Measurements from ENCODE around the gene GCAT.

GCAT gene

DNA sequence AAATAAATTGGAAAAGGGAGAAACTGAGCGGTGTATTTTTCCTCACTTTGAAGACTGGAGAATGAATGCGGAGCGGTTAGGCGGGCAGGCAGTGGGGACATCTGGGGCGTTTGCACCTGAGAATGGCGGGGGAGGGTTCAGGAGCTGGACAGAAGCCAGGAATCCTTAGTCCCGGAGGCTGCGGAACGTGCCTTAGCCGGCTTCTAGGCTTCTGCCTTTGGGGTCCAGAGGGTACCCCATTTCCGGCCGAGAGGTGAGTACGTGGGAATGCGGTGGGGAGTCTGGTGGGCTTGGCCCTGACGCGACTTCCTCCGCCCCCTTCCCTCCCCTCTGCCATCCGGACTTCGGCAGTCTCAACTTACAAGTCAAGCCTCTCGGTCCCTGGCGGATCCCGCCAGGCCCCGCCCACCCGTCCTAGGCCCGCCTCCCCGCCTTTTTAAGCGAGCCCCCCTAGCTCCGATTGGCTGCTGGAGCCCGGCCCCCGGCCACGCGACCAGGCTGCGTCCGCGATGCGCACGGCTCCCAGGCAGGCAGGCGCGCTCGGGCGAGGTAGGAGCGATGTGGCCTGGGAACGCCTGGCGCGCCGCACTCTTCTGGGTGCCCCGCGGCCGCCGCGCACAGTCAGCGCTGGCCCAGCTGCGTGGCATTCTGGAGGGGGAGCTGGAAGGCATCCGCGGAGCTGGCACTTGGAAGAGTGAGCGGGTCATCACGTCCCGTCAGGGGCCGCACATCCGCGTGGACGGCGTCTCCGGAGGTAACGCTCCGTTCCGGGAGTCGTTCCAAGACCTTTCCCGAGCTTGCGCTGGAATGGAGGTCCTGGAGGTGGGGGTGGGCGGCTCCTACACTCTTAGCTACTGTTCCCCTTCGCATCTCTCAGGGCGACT, at the start of gene GCAT:
Gene GCAT (plus strand): TSS at position 525 of the 884 bp plus-strand sequence. CDS start 34 bp downstream, at position 559.
- DNase-seq (ENCODE audit: low spot score), result peak; percentile 94

DNA sequence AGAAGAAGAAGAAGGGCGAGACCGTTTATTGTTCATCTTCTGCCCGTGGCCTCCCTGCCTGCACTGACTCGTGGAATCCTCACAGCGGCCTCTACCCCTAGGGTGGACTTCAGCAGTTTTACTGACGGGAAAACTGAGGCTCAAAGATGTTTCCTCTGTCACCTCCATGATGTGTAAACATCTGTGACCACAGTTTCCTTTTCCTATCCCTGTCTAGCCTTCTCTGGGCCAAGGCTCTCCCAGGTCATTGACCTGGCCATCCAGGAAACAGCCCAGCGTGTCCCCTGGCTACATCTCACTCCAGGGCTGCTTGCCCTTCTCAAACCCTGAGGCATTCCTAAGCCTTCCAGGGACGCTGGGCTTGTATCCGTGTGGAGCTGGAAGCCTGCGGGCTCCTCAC, 49.0 kb upstream of the GCAT start:
- no peak for DNase-seq (ENCODE audit: low spot score)

DNA sequence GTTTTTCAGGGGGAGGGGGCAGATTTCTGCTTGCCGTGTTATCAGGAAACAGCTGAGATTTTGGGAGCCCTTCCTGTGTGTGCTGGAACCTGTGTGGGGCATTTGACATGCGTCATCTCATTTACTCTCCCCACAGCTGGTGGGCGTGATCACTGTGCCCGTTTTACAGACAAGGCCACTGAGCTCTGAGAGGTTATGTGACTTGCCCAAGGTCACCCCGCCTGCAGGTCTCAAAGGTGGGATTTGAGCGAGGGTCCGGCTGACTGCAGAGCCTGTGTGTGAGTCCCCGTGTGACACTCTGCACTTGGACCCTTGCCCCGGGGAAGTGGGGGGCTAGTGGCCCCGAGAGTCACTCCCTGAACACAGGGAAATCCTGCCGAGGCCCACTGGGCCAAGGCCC, 48.5 kb upstream of the GCAT start:
- DNase-seq (ENCODE audit: low spot score), result no peak

DNA sequence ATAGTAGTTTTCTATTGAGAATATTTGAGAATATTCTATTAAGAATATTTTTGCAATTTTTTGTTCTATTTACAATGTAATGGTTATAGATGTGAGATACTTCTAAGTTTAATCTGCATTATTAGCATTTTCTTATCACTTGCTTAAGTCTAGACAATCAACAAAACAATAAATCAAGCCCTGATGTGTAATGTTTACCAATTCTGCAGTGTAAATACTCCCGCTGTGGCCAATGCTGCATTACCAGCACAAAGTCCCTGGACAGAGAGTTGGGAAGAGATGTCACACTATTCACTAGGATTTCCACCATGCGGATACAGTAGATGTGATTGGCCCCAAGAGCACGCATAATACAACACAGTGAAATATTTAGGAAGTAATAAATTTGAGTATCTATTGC, 47.6 kb upstream of the GCAT start:
- DNase-seq (ENCODE audit: low spot score), result no peak

DNA sequence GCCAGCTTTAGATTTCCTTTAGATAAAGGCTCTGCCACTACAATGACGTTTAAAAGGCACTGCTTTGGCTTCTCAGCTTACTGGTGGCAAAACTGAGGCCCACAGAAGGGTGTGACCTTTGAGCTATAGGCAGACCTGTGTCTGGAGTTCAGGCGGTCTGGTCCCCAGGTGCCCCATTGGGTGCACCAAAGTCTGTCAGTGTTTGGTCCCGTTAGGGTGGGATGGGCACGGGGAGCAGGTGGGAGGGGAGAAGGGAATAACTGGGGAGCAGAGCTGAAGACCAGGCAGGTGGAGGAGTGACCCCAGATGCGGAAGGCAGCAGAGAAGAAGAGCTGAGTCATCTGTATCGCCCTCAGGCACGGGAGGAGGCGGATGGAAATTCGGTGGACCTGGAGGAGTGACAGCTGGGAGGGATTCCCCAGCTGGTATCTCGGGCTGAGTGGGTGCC, 45.3 kb upstream of the GCAT start:
- no peak for DNase-seq (ENCODE audit: low spot score)

DNA sequence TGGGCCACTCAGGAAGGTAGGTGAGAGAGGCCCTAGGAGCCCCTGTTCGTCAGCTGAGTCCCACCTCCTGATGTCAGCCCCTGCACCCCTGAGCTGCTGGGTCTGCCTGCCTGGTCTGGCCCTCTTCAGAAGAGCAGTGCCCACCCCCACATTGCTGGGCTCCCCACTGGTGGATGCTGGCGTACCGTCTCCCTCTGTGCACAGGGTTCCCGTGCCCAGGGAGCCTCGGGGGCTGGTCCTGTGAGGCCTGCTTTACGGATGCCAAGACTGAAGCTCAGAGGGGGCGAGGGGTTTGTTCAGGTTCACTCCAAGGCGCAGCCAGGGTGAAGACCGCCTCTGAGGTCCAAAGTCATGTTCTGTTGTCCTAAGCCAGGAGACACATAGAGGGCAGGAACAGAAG, 44.7 kb upstream of the GCAT start:
- no peak for DNase-seq (ENCODE audit: low spot score)

DNA sequence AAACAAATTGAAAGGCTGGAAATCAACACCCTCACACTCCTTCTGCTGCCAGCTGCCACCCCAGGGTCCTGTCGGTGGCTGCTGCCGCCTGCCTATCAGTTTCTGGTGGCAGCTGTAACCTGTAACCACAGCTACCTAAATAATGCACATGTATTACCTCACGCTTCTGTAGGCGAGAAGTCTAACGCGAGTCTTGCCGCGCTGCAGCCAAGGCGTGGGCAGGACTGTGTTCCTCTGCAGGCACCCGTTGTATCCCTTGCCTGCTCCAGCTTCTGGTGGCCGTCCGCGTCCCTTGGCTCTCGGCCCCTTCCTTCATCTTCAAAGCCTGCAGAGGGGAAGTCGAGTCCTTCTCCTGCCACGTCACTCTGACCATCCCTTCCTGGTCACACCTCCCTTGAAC, 44.1 kb upstream of the GCAT start:
- no peak for DNase-seq (ENCODE audit: low spot score)

DNA sequence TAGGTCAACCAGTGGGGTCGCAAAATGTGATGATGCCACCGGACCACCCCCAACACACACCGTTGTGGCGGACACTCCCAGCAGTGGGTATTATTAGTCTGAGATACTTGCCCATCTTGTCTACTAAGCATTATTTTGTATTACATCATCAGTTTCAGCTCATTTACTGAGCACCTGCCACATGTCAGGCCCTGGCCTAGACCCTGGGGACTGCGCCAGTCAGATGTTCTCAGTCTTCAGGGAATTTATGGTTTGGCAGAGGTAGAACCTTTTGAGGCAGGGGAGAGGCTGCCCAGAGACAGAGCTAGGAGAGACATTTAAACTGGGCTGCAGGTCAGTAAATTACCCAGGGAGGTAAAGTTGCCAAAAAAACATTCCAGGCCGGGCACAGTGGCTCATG, 43.1 kb upstream of the GCAT start:
- DNase-seq (ENCODE audit: low spot score), result no peak

DNA sequence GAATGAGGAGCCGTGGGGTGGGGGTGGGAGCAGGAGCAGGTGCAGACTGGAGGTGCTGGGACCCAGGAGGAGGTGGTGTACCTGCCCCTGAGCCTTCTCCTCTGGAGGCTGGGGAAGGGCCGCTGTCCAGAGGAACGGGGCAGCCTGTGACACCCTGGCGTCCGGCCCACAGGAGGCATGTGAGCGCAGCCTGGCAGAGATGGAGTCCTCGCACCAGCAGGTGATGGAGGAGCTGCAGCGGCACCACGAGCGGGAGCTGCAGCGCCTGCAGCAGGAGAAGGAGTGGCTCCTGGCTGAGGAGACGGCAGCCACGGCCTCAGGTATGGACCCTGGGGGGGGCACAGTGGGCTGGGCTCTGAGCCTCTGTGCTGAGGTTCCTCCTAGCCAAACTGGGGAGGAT, 42.2 kb upstream of the GCAT start:
- DNase-seq (ENCODE audit: low spot score), result no peak

DNA sequence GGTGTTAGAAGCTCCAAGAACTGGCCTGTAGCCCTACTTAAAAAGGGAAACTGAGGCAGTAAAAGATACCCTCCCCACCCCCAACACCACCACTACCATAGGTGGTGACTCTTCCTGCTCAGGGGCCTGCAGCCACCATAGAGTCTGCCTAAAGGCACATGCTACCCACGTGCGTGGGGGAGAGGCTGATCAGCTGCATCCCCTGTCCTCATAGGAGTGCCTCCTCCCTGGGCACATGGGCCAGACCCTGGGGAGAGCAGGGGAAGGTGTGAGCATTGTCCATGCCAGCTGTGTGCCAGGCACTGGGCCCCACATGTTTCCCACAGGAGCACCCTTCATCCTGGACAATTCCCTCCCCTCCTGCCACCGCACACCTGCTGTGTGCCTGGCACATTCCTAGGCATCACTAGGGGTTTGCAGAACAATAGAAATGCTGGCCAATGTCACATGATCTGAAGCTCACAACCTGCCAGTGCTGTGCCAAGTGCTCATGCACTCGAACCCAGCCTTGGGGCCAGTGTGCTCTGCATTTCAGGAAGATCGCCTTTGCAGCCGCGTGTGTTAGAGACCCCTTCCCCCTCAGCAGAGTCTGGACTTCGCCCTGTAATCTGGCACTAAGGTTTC, 41.7 kb upstream of the GCAT start:
- DNase-seq (ENCODE audit: low spot score), result no peak

DNA sequence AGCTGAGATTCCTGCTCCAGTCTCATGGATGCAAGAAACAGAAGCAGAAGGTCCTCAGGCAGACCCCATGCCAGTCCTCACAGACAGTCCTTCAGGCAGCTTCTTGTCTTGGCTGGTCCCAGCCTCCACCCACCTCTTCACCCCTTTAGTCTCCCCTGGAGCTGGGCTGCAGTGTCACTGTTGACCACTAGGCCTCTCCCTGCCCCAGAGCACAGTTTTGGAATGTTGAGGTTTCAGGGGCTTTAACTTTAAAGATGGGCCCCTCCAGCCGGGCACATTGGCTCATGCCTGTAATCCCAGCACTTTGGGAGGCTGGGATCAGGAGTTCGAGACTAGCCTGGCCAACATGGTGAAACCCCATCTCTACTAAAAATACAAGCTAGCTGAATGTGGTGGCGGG, 39.5 kb upstream of the GCAT start:
- no peak for DNase-seq (ENCODE audit: low spot score)

DNA sequence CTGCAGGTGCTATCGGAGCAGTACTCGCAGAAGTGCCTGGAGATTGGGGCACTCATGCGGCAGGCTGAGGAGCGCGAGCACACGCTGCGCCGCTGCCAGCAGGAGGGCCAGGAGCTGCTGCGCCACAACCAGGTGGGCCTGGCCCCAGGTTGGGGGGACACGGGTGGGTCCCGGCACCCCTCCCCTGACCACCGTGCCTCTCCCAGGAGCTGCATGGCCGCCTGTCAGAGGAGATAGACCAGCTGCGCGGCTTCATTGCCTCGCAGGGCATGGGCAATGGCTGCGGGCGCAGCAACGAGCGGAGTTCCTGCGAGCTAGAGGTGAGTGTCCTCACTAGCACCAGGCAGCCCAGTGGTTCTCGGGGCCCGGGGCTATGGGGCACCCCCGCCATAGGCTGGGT, 38.7 kb upstream of the GCAT start:
- DNase-seq (ENCODE audit: low spot score), result no peak

DNA sequence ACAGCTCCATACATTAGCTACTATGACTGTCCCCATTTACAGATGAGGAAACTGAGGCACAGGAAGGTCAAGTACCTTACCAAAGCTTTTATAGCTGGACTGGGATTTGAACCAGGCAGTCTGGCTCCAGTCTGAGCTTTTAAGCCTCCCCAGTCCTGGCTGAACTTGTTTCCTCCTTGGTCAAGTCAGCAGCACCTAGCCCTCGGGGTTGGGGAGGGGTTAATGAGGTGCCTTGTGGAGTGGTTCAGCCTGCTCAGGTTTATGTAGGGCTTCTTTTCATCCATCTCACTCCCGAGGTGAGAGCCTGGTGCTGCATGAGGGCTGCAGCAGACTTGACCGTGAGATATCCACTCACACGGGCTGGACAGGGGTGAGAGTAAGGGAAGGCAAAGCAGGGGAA, 36.7 kb upstream of the GCAT start:
- no peak for DNase-seq (ENCODE audit: low spot score)

DNA sequence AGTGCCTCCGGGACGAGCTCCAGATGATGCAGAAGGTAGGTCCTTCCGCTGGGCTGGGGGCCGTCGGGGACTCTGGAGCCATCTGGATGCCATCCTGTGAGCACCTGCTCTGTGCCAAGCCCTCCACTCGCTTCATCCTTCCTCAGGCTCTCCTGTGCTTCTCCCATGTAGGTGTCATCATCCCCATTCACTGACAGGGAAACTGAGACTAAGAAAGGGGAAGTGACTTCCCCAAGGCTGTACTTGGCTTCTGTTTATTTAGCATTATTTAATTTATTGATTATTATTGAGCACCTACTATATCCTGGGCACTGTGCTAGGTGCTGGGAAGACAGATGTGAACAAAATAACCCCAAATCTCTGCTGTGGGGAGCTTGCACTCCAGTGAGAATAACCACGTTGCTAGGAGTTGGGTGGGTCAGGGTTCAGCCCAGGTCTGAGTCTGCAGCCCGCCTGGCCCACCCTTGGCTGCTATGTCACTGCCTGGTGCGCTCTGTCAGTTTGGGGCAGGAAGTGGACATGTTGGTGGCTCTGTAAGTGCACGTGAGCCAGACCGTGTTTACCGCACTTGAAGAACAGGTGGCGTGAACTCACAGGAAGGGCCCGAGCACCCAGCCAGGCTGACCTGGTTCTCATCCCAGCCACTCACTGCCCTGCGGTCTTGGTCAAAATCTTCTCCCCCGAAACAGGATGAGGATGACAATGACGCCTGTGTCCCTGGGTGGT, 35.9 kb upstream of the GCAT start:
- DNase-seq (ENCODE audit: low spot score), result no peak

DNA sequence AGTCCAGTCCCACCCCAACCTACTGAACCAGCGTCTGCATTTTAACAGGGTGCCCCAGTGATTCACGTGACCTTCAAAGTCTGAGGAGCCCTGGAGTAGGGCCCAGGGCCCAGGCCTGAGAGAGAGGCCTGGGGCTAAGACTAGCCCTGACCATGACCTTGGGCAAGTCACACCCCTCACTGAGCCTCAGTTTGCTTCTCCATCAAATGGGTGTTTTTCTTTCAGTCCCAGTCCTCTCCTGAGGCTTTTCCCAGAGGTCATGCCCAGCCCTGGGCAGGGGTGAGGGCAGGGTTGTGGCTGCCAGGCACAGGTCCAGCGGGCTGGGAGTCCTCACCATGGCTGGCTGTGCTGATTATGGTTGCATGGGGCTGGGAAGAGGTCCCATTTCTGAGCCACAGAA, 33.0 kb upstream of the GCAT start:
- DNase-seq (ENCODE audit: low spot score), result no peak

DNA sequence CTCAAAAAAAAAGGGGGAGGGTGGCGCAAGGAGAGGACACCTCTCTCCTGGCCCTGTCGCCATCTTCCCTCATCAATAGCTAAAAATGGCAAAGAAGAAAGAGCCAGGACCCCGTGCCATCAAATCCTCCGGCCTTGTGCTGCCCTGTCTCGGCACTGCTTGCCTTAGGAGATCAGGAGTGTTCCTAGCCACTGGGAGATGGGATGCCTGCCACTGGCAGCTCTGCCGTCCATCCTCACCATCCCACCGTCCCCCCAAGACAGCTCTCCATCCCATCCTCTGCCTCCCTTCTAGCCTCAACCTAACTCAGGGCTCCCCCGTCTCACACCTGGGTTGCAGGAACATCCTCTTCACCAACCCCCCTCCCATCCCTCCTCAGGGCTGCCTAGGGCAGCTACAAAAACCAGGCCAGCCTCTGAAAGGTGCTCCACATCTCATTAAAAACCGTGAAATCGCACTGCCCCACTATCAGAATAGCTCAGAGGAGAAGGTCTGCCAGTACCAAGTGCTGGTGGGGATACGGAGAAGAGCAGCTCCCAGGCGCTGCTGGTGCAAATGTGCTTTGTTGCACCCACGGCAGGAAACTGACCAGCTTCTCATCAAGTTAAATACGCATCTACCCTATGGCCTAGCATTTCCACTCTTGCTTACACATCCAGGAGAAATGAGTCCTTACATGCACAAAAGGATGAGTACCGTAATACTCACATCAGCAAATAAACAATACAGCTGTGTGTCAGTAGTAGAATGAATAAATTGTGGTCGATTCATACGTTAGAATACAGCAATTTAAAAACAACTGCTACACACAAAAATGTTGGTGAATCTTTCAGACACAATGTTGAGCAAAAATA, 31.7 kb upstream of the GCAT start:
- DNase-seq (ENCODE audit: low spot score), result no peak

DNA sequence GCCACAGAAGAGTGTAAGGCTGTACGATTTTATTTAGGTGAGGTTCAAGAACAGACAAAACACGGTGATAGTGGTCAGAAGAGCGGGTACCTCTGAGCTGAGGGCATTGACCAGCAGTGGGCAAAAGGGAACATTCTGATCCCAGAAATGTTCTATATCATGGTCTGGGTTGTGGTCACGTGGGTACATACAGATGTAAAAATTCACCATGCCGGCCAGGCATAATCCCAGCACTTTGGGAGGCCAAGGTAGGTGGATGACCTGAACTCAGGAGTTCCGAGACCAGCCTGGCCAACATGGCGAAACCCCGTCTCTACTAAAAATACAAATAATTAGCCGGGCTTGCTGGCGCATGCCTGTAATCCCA, 31.1 kb upstream of the GCAT start:
- no peak for DNase-seq (ENCODE audit: low spot score)

DNA sequence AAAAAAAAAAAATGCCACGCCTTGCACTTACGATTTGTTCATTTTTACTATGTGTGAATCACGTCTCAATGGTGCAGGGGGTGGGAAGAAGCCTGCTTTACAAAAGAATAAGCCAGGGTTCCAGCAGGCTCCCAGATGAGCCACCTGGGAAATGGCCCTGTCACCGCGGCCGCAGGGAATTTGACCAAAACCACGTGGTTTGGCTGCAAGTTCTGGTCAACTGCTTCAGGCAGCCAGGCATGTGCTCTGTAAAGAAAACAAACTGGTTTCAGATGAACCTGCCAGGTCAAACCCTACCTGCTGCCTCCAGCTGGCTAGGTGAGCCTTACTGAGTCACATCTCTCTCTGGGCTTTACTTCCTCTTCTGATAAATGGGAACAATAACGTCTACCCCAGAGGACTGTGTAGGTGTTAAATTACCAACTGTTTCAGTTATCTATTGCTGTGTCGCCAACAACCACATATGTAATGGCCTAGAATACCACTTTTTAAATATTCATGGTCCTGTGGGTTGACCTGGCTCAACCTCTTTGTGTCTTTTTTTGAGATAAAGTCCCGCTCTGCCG, 30.5 kb upstream of the GCAT start:
- DNase-seq (ENCODE audit: low spot score), result no peak

DNA sequence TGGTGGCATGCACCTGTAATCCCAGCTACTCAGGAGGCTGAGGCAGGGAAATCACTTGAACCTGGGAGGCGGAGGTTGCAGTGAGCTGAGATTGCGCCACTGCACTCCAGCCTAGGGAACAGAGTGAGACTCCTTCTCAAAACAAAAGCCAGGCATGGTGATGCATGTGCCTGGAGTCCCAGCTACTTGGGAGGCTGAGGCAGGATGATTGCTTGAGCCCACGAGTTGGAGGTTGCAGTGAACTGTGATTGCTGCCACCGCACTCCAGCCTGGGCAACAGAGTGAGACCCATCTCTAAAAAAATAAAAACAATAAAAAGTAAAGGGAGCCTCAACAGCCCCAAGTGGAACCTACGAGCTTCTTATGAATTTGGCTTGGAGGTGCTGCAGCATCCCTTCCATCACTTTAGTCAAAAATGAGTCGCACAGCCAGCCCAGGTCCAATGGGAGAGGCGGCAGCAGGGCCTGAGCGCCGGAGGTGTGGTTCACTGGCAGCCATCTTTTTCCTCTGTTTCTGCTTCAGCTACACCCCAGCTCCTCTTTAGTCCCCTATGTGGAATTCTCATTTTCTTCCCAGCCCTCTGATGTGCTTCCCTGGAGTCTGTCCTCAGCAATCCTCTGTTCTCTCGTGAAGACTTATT, 29.2 kb upstream of the GCAT start:
- DNase-seq (ENCODE audit: low spot score), result no peak

DNA sequence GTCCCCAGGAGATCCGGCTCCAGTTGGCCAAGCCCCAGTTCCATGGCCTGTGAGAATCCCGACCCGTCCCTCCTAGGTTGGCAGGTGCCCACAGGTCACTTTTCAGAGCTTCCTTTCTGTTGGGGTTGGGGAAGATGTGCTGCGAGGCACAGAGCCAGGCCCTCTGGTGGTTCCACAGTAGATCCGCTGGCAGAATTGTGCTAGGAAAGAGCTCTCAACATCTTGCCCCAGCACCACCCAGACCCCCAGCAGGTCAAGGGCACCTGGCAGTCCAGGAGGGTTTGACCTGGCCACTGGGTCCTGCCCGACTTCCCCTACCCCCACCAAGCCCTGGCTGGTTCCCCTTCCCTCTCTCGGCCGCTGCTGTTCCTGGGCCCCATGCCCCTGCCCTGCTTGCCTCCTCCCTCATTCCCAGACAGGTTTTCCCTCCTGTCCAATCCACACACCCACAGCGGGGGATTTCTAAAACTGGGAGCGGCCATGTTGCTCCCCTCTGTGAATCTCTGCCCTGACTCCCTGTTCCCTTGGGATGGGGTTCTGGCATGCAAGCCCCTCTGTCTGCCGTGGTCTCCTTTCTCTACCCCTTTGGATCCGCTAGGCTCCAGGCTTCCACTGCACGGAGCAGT, 26.2 kb upstream of the GCAT start:
- DNase-seq (ENCODE audit: low spot score), result no peak
